ENCODE results near the gene UTP11.
"Not testable (repeated sequence)": the region's sequence is repeated elsewhere in the genome, so short reads cannot be mapped to it uniquely, and the experiment has no call there.

UTP11 gene

DNA sequence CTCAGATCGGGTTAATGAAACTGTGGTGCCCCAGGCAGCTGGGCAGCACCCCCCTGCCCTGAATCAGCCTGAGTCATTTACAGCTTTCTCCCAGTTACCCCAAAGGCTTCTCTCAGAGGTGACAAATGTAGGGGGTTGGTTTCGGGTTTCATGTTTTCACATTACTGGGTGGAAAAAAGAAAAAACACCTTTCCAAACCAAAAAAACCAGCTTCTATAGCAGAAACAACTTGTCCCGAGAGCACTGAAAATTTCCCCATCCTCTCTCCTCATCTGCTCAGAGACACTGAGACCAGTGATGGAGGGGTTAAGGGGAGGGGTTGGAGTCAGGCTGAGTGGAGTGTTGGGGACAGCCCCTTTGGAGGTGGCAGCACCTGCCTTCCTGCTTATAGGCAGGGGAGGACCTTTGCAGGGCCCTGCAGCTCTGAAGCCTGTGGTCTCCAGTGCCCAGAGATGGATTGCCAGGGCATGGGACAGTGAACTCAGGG lies 15.6 kb downstream of the UTP11 start:
- no peak for DNase-seq

DNA sequence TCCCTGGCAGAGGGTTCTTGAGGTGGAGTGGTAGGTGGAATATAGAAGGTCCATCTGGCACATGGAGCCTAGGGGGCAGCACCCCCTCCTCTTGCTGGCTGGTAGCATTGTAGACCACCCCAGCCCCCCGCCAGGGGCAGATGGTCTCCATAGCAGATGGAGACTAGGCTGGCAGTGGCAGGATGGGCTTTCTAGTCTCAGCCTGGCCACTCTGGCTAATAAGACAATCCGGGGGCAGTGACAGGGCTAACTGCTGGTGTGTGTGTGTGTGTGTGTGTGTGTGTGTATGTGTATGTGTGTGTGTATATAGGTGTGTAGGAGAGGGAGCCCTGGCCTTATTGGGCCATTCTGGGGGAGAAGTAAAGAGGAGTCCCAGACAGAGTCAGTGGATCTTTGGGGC lies 16.1 kb downstream of the UTP11 start:
- DNase-seq, result no peak

DNA sequence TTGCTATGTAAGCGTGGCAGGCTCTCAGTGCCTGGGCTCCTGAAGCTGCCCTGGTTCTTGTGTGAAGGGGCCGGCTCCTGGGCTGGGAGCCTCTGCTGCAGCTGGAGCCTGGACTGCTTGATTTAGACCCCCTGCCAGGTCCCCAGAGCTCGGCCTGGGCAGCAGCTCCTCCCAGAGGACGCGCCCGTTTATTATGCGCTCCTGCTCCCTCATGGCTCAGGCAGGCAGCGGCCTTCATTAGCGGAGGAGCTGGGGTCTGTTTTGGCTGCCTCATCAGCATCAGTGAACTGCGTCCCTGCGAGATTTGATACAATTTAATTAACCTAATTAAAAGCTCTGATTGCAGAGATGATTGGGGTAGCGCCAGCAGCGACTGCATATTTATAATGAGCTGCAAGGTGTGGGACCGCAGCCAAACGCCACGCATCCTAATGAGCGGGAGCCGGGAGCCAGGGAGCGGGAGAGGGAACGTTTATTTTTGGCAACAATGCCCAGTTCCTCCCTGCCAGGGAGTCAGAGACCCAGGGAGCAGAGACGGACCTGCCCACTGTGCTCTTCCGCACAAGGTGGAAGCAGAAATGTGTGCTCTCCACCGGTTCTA lies 16.6 kb downstream of the UTP11 start:
- no peak for DNase-seq

DNA sequence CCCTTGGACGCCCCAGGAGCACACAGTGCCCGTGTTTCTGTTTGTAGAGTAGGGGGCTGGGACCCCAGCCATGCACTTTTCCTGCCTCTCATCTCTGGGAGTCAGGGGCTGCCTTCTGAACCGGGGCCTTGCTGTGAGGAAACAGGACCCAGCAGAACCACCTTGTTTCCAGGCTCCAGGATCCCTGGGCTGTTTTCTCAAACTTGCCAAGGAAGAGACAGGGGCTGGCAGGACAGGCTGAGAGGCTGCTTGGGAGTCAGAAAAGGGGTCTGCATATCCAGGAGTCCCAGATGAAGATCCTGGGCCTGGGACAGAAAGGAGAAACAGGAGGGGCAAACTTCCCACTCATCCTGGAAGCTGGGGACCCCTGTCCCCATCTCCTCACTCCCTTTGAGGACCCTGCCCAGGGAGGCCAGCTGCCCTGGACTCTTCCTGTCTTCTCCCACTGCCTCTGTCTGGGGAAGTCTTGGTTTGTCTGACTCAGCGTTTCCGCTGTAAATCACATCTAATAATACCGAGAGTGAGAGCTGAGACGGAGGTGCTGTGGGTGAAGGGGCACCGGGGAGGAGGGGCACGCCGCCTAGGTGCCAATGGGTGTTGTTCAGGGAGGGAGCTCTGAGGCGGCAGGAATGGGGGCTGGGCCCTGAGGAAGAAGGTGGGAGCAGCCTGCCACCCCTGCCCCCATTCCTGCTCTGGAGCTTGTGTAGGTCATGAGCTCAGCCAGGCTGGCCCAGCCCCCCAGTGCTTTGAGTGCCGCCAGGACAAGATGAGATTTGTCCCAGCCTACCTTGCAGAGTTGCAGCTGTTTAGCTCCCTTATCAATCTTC lies 17.4 kb downstream of the UTP11 start:
- no peak for DNase-seq

DNA sequence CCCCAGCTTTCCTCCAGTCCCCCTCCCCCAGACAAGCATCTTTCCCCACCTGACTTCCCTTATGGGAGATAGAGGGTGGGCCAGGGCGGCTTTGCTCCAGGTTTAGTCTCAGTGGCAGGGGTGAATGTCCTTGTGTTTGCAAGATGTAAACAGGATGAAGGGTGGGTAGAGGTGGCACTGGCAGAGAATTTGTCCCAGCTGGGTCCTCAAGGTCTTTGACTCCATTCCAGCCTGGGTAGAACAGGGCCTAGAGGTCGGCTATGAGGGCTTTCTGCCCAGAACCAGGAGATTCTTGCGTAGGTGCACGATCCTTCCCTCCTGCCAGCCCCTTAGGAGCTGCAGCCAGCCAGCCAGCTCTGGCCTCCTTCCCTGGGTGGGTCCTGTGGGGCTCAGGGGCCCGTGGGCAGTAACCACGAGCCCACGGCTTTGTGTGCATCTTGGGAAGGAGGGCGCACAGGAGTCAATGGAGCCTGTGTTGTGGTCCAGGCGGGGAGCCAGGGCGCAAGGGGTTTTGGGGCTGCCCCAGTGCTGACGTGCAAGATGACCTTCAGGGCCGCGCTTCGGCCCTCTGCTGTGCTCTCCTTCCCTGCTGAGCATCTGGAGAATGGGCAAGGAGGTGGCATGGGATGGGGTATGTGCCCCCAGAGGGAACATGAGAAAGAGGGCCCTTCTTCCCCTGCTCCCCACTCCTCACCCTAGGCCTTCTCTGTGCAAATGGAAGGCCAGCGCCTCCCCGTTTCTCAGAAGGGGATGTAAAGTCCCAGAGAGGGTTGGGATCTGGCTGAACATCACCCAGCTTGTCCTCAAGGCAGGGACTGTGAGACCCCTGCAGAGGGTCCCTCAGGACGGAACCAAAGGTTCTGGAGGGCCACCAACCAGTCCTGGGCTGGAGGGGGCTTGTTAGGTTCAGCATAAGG lies 18.3 kb downstream of the UTP11 start:
- DNase-seq, result no peak

DNA sequence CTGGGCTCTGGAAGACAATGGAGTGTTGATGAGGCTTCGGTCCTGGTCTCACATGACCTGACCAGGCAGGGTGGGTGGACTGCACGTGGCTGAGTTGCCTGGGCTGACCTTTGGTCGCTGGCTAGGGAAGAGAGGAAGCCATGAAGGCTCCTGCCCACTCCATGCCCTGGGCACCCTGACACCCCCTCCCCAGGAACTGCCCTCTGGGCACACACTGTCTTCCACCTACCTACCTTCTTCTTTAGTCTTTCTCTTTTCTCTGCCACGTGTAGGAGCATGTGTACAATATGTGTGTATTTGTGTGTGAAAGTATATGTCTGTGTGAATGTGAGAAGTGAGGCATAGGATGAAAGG lies 19.0 kb downstream of the UTP11 start:
- DNase-seq, result no peak

DNA sequence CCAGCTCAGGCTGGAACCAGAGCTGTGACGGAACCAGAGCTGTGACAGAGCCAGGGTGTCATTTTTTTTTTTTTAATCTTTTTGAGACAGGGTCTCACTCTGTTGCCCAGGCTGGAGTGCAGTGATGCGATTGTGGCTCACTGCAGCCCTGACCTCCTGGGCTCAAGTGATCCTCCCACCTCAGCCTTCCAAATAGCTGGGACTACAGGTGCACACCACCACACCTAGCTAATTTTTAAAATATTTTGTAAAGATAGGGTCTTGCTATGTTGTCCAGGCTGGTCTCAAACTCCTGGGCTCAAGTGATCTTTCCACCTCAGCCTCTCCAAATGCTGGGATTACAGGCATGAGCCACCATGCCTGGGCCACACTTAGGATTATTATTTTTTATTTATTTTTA lies 20.5 kb downstream of the UTP11 start:
- DNase-seq, result not testable (repeated sequence)

DNA sequence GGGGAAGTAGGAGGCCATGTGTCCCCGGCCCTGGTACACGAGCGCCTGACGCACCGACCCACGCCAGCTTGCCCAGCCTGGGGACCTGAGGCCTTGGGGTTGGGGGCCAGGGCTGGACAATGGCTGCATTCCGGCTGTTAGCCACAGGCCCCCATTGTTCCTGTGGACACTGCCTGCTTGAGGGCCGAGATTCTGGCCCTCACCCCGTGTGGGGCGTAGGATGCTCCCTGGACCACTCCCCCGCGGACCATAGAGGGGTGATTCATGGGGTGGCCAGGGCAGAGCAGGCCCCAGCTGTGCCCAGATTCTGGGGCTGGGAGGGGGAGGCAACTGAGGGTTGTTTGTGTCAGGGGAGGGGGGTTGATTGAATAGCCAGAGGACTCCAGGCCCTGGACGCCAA lies 22.3 kb downstream of the UTP11 start:
- no peak for DNase-seq

GRCh38 chr1:38037221-38037939 lies 24.8 kb downstream of the UTP11 start:
- DNase-seq, result no peak

DNA sequence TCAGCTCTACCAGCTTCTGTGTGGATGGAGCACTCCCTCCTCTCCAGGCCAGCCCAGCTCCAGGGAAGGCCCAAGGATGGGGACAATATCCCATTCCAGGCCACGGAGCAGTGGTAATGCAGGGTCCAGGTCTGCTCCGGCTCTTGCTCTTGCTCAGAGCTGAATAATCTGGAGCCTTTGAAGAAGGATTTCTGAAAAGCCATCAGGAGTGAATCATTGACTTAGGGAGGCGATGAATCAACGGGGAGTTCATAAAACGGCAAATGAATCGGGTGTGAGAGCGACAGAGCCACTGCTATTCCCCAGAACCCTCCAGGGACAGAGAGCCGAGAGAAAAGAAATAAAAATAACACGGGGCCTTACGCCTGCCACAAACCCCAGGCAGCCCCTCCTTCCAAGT lies 26.3 kb downstream of the UTP11 start:
- no peak for DNase-seq

GRCh38 chr1:38039331-38040088 lies 27.0 kb downstream of the UTP11 start:
- no peak for DNase-seq

GRCh38 chr1:38041936-38042834 lies 29.7 kb downstream of the UTP11 start:
- DNase-seq, result no peak

DNA sequence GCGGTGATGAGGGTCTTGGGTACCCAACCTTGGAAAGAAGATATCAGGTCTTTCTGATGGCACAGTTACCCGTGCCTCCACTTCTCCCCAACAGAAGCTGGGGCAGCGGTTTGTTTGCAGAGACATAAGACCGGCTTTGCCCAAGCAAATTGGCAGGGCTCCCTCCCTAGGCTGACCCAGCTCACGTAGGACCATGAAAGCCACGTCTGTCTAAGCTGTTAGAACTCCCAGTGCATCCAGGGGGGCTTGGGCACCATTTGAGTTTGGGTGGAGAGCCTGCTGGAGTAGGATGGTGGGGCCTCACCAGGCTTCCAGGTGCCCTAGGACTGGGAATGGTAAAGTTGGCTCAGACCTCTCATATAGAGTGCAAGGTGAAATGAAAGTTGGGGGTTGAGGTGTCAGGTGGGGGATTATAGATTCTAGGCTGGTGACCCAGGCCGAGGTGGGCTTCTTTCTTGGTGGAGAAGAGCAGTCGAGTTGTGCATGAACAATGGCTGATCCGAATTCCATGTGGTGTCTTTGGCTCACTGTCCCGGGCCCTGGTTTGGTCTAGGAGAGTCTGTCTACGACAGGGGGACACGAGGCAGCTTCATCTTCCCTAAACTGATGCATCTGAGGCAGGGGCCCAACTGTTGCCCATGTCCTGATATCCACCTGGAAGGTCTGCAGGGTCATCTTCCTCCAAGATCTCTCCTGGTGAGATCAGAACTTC lies 30.7 kb downstream of the UTP11 start:
- DNase-seq, result no peak

- no peak for DNase-seq
These were observed 32.0 kb downstream of the UTP11 start for GRCh38 chr1:38044221-38045215.

GRCh38 chr1:38045401-38046332 lies 33.1 kb downstream of the UTP11 start:
- no peak for DNase-seq

DNA sequence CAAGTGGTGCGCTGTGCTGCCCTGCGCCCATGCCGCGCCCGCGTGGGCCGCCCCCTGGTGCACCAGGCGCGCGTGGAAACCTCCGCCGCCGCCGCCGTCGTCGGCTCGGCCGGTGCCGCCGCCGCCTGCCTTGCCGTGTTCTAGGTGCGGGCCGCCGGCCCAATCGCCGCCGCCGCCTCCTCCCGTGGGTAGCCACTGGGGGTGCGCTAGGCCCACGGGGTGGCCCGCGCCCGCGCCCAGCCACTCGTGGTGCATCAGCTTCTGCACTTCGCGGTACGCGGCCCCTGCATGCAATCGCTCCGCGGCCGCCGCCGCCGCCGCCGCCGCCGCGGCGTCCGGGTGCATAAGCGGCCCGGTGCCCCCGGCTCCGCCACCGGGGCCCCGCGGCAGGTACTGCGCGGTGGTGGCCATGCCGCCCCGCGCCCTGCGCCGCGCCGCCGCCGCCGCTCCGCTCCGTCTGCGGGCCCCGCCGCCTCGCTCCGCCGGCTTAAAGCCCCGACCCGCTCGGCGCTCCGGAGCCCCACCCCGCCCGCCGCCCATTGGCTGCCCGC lies 33.9 kb downstream of the UTP11 start, which contains the start of gene POU3F1:
POU3F1 (minus strand) TSS at position 461 of the 551 bp plus-strand sequence; CDS start at position 411, 50 bp downstream.
- DNase-seq, result no peak

DNA sequence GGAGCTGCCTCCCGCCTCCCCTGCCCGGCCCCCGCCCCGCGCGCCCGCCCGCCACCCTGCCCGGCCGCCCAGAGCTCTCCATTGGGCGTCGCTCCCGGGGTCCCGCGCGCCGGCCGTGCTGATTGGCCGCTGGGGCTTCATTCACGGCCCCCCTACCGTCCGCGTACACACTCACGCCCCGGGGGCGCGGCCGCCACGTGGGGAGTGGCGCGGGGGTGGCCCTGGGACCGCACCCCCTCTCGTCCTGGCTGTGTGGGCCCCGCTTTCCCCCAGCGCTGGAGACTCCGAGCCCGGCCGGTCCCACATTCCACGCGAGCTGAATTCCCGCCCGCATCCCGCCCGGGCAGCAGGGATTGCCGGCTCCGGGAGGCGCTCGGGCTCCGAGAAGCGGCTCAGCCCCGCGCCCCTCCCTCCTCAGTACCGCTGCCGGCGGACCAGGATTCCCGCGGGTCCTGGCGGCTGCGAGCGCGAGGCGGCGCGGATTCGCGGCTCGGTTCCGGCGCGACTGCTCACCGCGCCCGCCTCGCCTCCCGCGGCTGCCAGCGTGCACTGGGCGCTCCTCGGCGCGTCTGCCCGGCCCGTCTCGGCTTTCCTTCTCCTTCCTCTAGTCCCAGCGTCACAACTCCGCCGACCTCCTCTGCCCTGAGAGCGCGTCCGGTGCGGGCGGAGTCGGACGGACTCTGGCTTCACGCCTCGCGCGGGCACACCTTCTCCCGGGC lies 34.5 kb downstream of the UTP11 start:
- DNase-seq, result peak; percentile 96

All from 8988T (cell line).